HG03060 (cell line): Measurements from ENCODE around the gene KCTD2.
"Not testable (repeated sequence)": the region's sequence is repeated elsewhere in the genome, so short reads cannot be mapped to it uniquely, and the experiment has no call there.

Source experiments
- ATAC-seq: cut with Tn5 transposase; IDR thresholded peaks from one replicate; pipeline ENCODE4 v1.9.1; 2021; ENCODE audit warnings: low read depth, moderate number of reproducible peaks; ENCODE audit not compliant: unreplicated experiment

Gene KCTD2

DNA sequence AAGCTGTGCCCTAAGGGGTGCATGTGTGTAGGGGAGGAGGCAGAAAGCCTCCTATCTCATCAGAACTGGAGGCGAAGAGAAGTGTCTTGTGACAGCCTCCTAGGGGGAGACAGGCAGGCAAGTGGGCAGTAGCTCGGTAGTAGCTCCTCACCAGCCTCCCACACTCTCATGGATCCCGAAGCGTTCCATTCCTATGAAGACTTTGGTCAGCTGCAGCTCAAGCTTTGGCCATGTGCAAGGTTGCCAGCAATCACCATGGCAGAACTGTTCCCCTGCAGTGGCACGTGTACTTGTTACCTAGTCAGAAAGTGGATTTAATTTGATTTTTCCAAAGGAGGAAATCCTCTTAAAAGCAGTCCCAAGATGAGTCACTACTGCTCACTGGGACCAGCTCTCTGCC, 27.9 kb upstream of the KCTD2 start:
- ATAC-seq = no peak

- no peak for ATAC-seq
Measured at GRCh38 chr17:75019710-75020109, 27.3 kb upstream of the KCTD2 start.

DNA sequence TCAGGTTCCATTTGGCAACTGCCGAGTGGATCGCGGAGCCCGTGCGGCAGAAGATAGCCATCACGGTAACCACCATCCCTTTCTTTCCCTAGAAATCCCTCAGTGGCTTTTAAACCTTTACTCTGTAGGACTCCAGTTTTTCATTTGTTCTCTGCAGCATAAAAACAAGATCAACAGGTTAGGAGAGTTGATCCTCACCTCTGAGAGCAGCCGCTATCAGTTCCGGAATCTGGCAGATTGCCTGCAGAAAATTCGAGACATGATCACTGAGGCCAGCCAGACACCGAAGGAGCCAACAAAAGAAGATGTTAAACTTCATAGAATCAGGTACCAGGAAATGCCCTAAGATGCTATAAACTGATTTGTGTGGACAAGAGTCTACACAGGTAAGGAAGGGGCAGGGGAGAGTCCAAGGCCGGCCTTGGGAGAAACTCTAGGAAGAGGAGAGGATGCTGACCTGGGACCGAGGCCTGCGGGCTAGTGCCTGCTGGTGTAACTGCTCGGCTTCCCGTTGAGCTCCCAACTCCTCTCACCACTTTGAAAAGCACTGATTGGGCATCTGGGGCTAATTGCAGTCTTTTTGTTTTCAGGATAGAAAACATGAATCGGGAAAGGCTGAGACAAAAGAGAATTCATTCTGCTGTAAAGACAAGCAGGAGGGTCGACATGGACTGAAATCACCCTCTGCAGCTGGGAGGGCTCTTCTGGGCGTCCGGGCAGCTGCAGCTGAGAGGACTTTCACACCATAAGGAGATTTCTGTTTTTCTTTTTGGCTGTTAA, 26.5 kb upstream of the KCTD2 start:
- no peak for ATAC-seq

DNA sequence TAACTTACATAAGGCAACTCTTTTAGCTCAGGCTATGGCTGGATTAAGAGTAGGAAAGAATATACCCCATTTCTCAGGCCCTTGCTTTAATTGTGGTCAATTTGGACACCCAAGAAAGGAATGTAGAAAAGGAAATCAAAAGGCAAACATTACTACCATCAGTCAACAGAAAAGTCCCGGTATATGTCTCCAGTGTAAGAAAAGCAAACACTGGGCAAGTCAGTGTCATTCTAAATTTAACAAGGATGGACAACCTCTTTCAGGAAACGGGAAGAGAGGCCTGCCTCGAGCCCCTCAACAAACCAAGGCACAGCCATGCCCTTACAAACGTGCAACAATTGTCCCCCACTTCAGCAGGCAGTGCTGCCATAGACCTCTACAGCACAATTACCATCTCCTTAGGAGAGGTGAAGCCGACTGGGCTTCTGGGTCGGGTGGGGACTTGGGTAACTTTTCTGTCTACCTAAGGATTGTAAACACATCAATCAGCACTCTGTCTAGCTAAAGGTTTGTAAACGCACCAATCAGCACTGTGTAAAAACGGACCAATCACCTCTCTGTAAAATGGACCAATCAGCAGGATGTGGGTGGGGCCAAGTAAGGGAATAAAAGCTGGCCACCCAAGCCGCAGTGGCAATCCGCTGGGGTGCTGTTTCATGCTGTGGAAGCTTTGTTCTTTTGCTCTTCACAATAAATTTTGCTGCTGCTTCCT, 22.2 kb upstream of the KCTD2 start:
- no peak for ATAC-seq

- ATAC-seq = not testable (repeated sequence)
Measured at GRCh38 chr17:75025398-75025734, 21.7 kb upstream of the KCTD2 start.

DNA sequence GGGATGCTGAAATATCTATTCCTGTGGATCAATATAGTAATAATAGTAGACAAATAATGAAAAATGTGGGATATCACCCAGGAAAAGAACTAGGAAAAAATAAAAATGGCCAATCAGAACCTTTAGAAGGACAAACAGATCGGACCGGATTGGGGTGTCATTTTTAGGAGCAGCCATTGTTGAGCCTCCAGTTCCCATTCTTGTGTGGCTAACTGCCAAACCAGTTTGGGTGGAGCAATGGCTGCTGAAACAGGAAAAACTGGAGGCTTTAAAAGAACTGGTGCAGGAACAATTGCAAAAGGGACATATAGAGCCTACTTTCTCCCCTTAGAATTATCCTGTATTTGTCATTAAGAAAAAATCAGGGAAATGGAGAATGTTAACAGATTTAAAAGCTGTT, 20.4 kb upstream of the KCTD2 start:
- ATAC-seq = not testable (repeated sequence)

GRCh38 chr17:75030161-75030560, 16.9 kb upstream of the KCTD2 start:
- no peak for ATAC-seq

DNA sequence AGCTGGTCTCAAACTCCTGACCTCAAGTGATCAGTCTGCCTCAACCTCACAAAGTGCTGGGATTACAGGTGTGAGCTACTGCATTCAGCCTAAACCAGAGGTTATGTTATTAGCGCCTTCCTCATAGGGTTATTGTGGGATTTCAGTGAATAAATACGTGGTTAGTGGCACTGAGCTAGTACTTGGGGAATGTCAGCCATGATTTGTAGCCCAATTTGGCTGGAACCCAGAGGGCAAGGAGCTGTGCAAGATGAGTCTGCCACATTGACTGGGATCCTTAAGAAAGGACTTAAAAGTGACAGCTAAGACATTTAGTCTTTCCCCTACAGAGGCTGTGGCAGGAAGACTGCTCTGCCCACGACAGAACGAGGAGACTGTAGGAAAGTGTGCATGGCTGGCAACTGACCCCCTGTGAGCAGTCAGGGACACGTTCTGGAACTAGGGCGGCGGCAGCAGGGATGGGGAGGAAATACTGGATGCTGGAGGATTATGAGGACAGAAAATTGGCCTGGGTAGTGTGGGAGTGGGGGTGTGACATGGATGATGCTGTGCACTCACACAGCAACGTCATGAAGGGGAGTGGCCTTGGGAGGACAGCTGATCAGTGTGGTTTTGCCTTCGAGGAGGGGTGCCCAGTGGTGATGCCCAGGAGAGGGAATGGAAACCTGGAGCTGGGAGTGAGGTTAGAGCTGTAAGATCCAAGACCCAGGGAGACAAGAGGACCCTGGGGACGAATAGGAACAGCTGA, 14.9 kb upstream of the KCTD2 start:
- no peak for ATAC-seq

DNA sequence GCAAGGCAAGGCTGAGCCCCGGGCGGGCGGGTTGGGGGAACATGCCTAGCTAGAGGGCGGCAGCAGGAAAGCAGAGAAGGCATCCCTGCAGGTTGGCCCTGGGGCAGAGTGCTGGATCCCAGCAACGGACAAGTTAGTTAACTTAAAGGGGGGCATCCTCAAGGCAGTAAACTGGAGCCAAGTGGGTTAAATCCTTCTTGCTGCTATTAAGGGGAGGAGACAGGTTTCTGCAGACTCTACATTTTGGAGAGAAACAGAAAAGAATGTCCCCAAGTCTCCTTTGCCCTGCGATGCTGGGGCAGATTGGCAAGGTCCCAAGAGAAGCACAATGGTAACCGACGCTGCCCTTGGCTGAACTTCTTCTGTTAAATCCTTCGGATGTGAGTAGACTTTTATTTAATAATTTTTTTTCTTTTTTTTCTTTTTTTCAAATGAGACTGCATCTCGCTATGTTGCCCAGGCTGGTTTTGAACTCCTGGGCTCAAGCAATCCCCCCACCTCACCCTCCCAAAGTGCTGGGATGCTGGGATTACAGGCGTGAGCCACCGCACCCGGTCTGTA, 14.2 kb upstream of the KCTD2 start:
- ATAC-seq = no peak

- no peak for ATAC-seq
Measured at GRCh38 chr17:75033346-75034235, 13.4 kb upstream of the KCTD2 start.

- no peak for ATAC-seq
Measured at GRCh38 chr17:75034236-75034908, 12.7 kb upstream of the KCTD2 start.

DNA sequence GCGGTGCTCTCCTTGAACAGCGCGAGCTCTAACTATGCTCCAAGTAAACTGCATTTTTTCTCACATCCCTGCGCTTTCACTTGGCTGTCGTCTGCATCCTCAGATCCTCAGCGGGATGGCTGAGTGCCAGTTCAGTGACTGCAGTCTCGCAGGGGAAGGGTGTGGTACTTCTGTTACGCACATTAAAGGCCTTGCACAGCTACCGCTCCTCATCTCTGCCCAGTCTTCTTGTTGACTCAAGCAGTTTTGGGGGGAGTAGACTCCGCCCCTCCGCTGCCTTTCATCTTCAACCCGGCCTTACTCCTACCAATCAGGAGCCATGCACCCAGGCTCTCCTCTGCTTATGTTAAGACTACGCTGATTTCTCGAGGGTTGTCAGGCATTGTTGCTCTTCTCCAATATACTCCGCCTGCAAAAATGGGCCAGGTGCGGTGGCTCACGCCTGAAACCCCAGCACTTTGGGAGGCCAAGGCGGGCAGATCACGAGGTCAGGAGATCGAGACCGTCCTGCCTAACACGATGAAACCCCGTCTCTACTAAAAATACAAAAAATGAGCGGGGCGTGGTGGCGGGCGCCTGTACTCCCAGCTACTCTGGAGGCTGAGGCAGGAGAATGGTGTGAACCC, 10.3 kb upstream of the KCTD2 start:
- no peak for ATAC-seq

DNA sequence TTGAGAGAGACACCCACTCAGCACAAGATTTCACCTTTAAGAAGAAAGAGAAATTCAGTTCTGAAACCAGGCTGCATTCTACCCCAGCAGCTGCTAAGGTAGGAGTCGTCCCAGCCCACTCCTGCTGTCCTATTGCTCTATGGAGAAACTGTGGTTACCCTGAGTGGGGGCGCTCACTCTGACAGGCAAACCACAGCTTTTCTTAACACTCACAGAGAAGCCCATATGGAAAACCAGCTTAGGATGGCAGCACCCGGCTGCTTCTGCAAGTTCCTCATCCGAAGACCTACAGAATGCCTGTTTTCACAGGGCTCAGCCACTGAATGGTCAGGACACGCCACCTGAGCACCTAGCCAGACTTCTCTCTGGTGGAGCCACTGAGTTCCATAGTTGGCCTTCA, 7.8 kb upstream of the KCTD2 start:
- no peak for ATAC-seq

DNA sequence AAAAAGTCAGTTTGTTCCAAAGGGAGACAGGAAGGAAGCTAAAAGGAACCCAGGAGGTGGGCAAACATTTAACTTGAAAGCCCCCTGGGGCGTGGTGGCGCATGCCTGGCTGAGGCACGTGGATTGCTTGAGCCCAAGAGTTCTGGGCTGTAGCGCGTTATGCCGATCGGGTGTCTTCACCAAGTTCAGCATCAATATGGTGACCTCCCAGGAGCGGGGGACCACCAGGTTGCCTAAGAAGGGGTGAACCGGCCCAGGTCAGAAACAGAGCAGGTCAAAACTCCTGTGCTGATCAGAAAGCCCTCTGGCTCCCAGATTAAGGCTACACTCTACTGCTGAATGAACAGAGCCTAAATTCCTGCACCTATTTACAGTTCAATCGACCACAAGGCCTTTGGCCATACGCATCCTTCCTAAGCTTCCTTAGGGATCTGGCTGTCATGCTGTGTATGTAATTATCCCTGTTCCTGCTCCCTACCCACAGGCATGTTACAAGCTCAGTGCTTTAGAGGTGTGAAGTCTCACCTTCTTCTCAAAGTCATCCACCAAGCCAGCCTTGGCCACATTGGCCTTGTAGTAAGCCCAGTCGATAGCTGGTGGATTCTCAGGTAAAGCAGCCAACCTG, 5.3 kb upstream of the KCTD2 start:
- ATAC-seq = no peak

- not testable (repeated sequence) for ATAC-seq
Measured at GRCh38 chr17:75043789-75044188, 3.2 kb upstream of the KCTD2 start.

DNA sequence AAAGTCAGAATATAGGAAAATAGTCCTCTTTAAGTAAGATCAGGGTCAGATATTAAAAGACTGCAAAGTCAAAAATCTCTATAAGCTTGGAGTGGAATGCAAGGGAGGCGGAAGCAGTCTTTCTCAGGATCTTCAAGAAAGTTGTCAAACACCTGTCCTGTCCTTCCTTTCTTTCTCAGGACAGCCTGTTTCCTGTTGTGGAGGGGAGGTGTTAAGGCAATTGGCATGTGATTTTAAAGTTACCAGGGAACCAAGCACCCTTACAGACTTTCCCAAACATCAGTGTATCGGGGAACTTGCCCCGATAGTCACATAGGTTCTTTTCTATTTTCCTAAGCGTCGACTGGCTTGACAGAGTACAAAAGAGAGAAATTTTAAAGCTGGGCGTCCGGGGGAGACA, 2.3 kb upstream of the KCTD2 start:
- ATAC-seq = no peak

DNA sequence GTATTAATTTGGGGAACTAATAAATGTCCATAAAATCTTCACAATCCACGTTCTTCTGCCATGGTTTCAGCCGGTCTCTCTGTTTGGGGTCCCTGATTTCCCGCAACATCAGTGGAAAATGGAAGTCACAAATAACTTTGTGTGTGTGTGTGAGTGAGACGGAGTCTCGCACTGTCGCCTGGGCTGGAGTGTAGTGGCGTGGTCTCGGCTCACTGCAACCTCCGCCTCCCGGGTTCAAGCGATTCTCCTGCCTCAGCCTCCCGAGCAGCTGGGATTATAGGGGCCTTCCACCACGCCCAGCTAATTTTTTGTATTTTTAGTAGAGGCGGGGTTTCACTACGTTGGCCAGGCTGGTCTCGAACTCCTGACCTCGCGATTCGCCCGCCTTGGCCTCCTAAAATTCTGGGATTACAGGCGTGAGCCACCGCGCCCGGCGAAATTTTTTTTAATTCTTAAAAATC, 1.0 kb upstream of the KCTD2 start:
- not testable (repeated sequence) for ATAC-seq

DNA sequence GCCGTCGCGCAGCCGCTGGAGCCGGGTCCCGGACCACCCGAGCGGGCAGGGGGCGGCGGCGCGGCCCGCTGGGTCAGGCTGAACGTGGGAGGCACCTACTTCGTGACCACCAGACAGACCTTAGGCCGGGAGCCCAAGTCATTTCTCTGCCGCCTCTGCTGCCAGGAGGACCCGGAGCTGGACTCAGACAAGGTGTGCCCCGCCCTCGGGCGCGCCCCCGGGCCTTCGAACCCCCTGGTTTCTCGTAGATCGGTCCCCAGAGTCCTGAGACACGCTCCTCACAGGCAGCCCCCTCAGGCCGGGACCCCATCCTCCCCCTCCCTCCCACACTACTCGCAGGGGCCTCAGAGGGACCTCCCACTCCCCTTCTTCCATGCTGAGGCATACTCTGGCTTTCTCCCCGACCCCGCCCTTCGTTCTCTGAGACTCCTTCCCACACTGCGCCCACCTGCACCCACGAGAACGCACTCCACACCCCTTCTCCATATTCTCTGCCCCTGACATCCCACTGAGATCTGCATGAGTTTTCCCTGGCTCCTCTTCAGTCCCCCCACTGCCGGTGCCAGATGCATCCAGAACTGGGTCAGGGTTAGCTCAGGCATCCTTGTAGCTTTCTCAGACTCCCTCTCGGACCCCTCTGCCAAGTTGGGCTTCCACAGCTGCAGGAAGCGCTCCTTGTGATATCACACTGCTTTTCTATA, 523 bp downstream of the KCTD2 start:
- no peak for ATAC-seq
